T-helper 1 cell treated with Interleukin-12 subunit alpha and Interleukin-12 subunit beta and Interleukin-4 antibody, amounts not matched to agents 30 μg/mL and 1 μg/mL, for 36 hours (primary cell): ENCODE measurements around the gene BICD2.
A peak's percentile ranks its signal among the peaks of the same experiment; 100 is the strongest.
"Not testable (repeated sequence)": the region's sequence is repeated elsewhere in the genome, so short reads cannot be mapped to it uniquely, and the experiment has no call there.

Source experiments
- H3K27ac Mint-ChIP-seq: one replicate; pipeline ENCODE4 v1.8.0; 2021; ENCODE audit warnings: mild to moderate bottlenecking, mixed read lengths
- H3K27me3 Mint-ChIP-seq: one replicate; pipeline ENCODE4 v1.8.0; 2021; ENCODE audit warnings: low read depth, mixed read lengths
- H3K36me3 Mint-ChIP-seq: one replicate; pipeline ENCODE4 v1.8.0; 2021; ENCODE audit warnings: low read depth, mixed read lengths
- H3K4me1 Mint-ChIP-seq: one replicate; pipeline ENCODE4 v1.8.0; 2021; ENCODE audit warnings: low read depth, mixed read lengths
- H3K4me3 Mint-ChIP-seq: one replicate; pipeline ENCODE4 v1.8.0; 2021; ENCODE audit warnings: mild to moderate bottlenecking, moderate library complexity, mixed read lengths
- H3K9me3 Mint-ChIP-seq: one replicate; pipeline ENCODE4 v1.8.0; 2021; ENCODE audit warnings: mixed read lengths

Gene BICD2

DNA sequence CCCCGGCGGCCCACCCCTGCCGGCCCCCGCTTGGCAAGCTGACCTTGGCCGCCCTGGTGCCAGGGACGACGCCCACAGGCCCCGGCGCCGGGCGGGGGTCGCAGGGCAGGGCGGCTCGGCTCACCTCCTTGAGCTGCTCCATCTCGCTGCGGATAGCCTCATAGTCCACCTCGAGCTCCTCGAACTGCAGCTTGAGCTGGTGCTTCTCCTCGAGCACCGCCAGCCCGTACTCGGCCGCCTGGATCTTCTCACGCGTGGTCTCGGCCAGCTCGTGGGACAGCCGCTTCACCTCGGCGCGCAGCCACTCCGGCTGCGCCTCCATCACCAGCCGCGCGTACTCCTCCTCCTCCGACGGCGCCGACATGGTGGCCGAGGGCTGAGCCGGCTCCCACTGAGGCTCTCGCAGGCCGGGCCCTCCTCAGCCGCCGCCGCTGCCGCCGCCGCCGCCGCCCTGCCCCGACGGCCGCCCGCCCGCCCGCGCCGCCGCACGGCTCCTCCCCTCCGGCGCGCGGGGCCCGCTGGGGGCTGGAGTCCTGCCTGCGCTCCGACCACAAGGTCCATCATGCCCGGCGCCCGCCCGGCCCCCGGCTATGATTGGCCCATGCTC is at the start of gene BICD2:
Gene BICD2 (minus strand): TSS at position 453 of the 607 bp plus-strand sequence. CDS start 89 bp downstream, at position 364.
- Mint-ChIP-seq H3K27me3 (peaks cover 4% of the 10 kb centered on the region), H3K4me3 (peak within 1 kb of the TSS; percentile 98), H3K27ac (peak within 1 kb of the TSS; percentile 90), H3K36me3 (no peaks in the 10 kb centered on the region), H3K9me3 (no peaks in the 10 kb centered on the region), H3K4me1 (peaks cover 35% of the 10 kb centered on the region)

DNA sequence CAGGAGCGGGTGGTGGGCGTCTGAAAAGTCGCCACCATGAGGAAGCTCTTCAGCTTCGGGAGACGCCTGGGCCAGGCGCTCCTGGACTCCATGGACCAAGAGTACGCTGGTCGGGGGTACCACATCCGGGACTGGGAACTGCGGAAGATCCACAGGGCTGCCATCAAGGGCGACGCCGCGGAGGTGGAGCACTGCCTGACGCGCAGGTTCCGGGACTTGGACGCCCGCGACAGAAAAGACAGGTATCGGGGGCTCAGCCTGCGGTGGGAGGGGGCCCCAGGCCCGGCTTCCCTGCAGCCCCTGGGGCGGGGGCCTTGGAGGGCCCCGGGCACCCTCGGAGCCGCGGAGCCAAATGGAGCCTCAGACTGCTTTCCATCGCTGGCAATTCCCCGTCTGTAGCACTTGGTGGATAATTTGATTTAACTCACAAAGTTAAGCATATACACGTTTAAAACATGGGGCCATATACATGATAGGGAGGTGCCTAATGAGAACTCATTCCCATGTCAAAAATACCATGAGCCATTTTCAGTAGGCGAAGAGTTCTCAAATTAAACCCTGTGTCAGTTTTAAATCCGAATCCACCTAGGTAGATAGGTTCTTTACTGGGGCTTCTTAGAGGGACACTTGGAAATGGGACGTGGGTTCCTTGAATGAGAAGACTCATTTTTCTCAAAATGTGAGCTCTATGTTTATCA is 45.1 kb upstream of the BICD2 start:
- H3K36me3 Mint-ChIP-seq, H3K4me1 Mint-ChIP-seq, H3K9me3 Mint-ChIP-seq, H3K27ac Mint-ChIP-seq: not testable (repeated sequence)
- peak overlapping the region; percentile 87 for H3K4me3 Mint-ChIP-seq
- H3K27me3 Mint-ChIP-seq = peaks cover 69% of the 10 kb centered on the region

DNA sequence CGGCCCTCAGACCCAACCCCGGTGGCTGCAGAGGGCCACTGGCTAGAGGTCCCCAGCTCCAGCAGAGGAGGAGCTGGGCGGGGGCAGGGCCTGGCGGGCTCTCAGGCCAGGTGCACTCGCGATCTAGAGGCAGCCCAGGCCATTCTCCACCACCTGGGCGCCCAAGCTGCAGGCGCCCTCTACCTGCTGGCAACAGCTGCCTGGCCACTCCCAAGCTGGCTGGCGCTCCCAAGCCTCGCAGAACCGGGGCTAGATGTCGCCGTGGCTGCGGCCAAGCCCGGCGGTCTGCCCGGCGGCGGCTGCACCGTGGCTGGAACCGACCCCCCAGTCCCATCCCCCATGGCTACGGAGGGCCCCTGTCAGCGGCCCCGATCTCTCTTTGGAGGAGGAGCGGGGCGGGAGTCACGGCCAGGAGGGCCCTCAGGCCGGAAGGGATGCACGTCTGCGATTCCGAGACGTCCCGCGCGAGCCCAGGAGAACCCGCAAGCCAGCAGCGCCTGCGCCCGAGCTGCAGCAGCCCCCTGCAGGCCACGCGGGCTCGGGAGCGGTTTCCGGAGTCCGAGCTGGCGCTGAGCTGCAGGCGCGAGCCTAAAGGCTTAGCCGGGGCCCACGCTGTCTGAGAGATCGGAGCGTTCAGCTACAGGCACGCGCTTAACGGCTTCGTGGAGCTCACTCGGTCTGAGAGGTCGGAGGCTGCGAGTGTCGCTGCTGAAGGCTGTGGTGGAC is 44.3 kb upstream of the BICD2 start:
- peak overlapping the region; percentile 87 for H3K4me3 Mint-ChIP-seq
- peaks cover 62% of the 10 kb centered on the region for H3K27me3 Mint-ChIP-seq
- peaks cover 1% of the 10 kb centered on the region for H3K36me3 Mint-ChIP-seq
- no peaks in the 10 kb centered on the region for H3K9me3 Mint-ChIP-seq
- H3K4me1 Mint-ChIP-seq = peaks cover 5% of the 10 kb centered on the region
- H3K27ac Mint-ChIP-seq = no peak overlapping the region

DNA sequence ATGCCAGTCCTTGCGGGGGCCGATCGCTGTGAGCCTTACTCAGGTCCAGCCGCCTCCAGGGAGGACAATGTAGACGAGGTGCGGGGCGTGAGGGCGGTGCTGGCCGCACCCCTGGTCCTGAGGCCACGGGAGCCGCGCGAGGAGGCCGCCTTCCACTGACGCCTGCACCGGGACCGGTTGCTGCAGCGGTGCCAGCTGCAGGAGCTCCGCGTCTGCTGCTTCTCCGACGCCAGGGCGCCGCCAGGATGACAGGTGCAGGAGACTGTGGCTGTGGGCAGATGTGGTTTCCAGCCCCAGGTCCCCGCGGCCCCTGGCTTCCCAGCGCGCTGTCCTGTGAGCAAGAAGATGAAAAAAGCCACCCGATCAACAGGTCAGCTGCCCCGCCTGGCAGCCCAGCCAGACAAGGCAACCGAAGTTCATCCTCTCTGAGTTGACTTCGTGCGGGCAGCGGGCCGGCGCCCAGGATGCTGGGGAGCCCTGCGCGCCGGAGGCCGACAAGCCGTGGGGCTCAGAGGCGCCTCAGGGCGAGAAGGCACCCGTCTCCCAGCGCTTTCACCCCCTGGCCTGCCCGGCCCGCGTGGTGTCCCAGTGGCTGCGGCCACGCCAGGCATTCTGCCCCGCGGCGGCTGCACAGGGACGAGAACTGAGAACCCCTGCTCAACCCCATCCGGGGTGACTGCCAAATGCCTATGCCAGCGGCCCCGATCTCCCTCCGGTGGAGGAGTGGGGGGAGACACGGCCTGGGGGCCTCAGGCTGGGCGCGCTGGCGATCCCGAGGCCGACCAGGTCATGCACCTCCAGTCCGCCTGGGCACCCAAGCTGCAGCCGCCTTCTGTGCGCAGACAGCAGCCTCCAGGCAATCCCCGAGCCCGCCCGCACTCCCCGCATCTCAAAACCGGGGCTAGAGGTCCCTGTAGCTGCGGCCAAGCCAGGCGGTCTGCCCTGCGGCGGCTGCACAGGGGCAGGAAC is 43.4 kb upstream of the BICD2 start:
- no peak overlapping the region for H3K4me3 Mint-ChIP-seq
- H3K9me3 Mint-ChIP-seq = no peaks in the 10 kb centered on the region
- peaks cover 1% of the 10 kb centered on the region for H3K36me3 Mint-ChIP-seq
- H3K27me3 Mint-ChIP-seq = peaks cover 54% of the 10 kb centered on the region
- no peak overlapping the region for H3K27ac Mint-ChIP-seq
- H3K4me1 Mint-ChIP-seq = peaks cover 5% of the 10 kb centered on the region

GRCh38 chr9:92807031-92807756 is 42.6 kb upstream of the BICD2 start:
- Mint-ChIP-seq H3K36me3 (peaks cover 1% of the 10 kb centered on the region), H3K4me1 (peaks cover 5% of the 10 kb centered on the region), H3K9me3 (no peaks in the 10 kb centered on the region), H3K27me3 (peaks cover 45% of the 10 kb centered on the region), H3K27ac (no peak overlapping the region), H3K4me3 (no peak overlapping the region)

- no peak overlapping the region for H3K27ac Mint-ChIP-seq
- H3K4me1 Mint-ChIP-seq = peaks cover 10% of the 10 kb centered on the region
- H3K36me3 Mint-ChIP-seq = peaks cover 1% of the 10 kb centered on the region
- peaks cover 26% of the 10 kb centered on the region for H3K27me3 Mint-ChIP-seq
- H3K4me3 Mint-ChIP-seq = no peak overlapping the region
- no peaks in the 10 kb centered on the region for H3K9me3 Mint-ChIP-seq
Measured at GRCh38 chr9:92804727-92805126, 40.1 kb upstream of the BICD2 start.

GRCh38 chr9:92798358-92798757 is 33.7 kb upstream of the BICD2 start:
- Mint-ChIP-seq H3K27me3 (peaks cover 27% of the 10 kb centered on the region), H3K4me3 (no peak overlapping the region), H3K27ac (no peak overlapping the region)

GRCh38 chr9:92796337-92796804 is 31.7 kb upstream of the BICD2 start:
- peaks cover 31% of the 10 kb centered on the region for H3K27me3 Mint-ChIP-seq
- H3K36me3 Mint-ChIP-seq, H3K9me3 Mint-ChIP-seq, H3K27ac Mint-ChIP-seq, H3K4me1 Mint-ChIP-seq, H3K4me3 Mint-ChIP-seq: not testable (repeated sequence)

More at GRCh38 chr9:92798358-92798757, 33.7 kb upstream of the BICD2 start:
- no peaks in the 10 kb centered on the region for H3K36me3 Mint-ChIP-seq
- no peaks in the 10 kb centered on the region for H3K9me3 Mint-ChIP-seq
- H3K4me1 Mint-ChIP-seq = peaks cover 6% of the 10 kb centered on the region

GRCh38 chr9:92795598-92796336 is 31.1 kb upstream of the BICD2 start:
- H3K36me3 Mint-ChIP-seq = no peaks in the 10 kb centered on the region
- H3K9me3 Mint-ChIP-seq = no peaks in the 10 kb centered on the region
- H3K27ac Mint-ChIP-seq = no peak overlapping the region
- peaks cover 11% of the 10 kb centered on the region for H3K4me1 Mint-ChIP-seq
- H3K27me3 Mint-ChIP-seq = peaks cover 37% of the 10 kb centered on the region
- no peak overlapping the region for H3K4me3 Mint-ChIP-seq

DNA sequence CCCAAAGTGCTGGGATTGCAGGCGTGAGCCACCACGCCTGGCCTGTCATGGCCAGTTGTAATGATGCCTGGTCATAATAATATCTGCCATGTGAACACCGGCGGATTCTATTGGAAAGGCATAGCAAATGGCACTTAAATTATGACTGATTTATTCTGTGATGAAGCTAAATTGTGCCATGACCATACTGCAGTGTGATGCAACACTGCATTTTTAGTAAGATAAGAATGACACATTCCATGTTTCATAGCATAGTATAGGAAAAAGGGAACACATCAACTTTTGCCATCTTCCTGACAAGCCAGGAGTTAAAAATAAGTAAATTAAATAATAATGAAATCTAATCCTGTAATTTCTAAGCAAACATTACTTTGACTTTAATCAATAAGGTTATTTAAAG is 30.4 kb upstream of the BICD2 start:
- Mint-ChIP-seq H3K27me3 (peaks cover 37% of the 10 kb centered on the region), H3K4me1 (peaks cover 13% of the 10 kb centered on the region), H3K36me3 (no peaks in the 10 kb centered on the region), H3K4me3 (no peak overlapping the region), H3K9me3 (no peaks in the 10 kb centered on the region), H3K27ac (no peak overlapping the region)

DNA sequence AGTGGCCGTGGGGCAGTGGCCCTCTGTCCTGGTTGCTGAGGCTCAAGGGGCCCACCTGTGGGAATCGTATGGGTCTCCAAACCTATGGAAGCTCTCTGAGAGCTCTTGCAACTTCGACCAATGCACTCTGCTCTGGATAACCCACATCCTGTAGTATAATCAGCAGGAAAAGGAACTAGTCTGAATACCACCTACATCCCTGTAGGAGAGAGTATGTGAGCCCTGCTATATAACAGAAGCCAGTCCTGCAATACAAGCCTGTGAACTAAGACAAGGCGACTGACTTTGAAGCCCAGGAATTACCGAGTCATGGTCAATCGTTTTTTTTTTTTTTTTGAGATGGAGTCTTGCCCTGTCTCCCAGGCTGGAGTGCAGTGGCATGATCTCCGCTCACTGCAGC is 29.8 kb upstream of the BICD2 start:
- Mint-ChIP-seq H3K27ac (no peak overlapping the region), H3K4me3 (no peak overlapping the region), H3K27me3 (peaks cover 37% of the 10 kb centered on the region), H3K9me3 (no peaks in the 10 kb centered on the region), H3K36me3 (no peaks in the 10 kb centered on the region), H3K4me1 (peaks cover 9% of the 10 kb centered on the region)

DNA sequence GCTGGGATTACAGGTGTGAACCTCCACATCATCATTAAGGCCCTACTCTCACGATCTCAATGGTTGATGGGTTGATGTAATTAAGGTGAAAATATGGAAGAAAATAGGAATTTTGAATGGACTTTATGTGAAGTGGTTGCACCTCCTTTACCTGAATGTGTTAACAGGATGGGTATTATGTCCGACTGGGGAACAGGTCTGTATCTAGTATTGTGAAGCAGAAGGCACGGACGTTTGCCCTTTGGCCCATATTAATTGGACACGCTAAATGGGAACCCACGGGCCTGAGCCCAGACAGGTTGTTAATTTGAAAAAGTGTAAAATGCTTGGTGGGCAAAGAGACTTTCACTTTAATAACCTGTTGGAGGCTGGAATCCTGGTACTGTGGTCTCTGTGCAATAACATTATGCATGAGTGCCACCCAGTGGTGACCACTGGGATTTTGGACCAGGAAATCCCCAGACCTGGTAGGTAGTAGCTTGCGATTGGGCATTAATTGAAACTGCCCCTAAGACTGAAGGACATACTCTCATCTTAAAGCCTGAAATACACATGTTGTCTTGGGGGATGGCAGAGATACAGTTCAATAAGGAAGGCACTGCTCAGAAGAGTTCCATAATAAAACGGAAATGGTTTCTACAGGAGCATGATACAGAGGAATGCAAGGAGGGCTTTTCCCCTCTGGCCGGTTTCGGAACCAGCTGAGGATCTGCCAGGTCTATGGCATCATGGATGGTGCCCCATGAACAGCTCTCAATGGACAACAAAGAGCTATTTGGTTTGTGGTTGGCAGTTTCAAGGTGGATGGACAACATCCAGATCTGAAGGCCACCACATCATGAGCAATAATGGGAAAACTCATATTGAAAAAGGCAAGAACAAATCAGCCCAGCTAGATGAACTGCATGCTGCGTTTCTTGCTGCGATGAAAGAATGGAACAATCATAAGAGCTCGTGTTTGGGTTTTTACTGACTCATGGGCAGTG is 26.2 kb upstream of the BICD2 start:
- Mint-ChIP-seq H3K9me3 (peaks cover 4% of the 10 kb centered on the region), H3K27ac (no peak overlapping the region)

More for the DNA sequence above, 26.2 kb upstream of the BICD2 start:
- Mint-ChIP-seq H3K4me1 (peaks cover 9% of the 10 kb centered on the region), H3K36me3 (no peaks in the 10 kb centered on the region), H3K4me3 (no peak overlapping the region), H3K27me3 (peaks cover 23% of the 10 kb centered on the region)
